Gastrocnemius medialis (tissue), 4 donors: ENCODE data around the gene CA4. TPM values are rescaled to one million over a fixed set of nuclear protein-coding genes. Genes with fewer than 3 reads are reported as not detected.

Experiments used
- ATAC-seq, 2 donors: fragments of 150-250 bp; one replicate each; pipeline ENCODE4 v1.9.1; 2016
- DNase-seq, 2 donors: peaks; one replicate each; pipeline ENCODE4 v3.0.0-alpha.2; 2019
- H3K27ac ChIP-seq, 4 donors: fragments of 200-600 bp; sonication (generic); 1 replicate in 1 of 4; 2 replicates in 3 of 4; pipeline ENCODE4 v1.5.1; 2016 to 2018; ENCODE audit warnings: mild to moderate bottlenecking in 2 of 4, moderate library complexity in 1 of 4
- H3K27me3 ChIP-seq, 3 donors: fragments of 200-600 bp; sonication (generic) in 2 of 3; 1 replicate in 1 of 3; 2 replicates in 2 of 3; pipeline versions ENCODE4 v1.5.1 to v1.6.0; 2016 to 2019; ENCODE audit warnings: mild to moderate bottlenecking in 1 of 3, moderate library complexity in 1 of 3
- H3K36me3 ChIP-seq, 2 donors: fragments of 200-600 bp; sonication (generic) in 1 of 2; one replicate each; pipeline ENCODE4 v1.5.1; 2017 to 2018
- H3K4me1 ChIP-seq, 2 donors: fragments of 200-600 bp; sonication (generic) in 1 of 2; one replicate each; pipeline ENCODE4 v1.5.1; 2016 to 2017; ENCODE audit warnings: mild to moderate bottlenecking in 2 of 2
- H3K4me3 ChIP-seq, 4 donors: fragments of 200-600 bp; sonication (generic) in 3 of 4; 1 replicate in 1 of 4; 2 replicates in 3 of 4; pipeline ENCODE4 v1.5.1; 2016 to 2019; ENCODE audit warnings: mild to moderate bottlenecking in 2 of 4
- H3K9me3 ChIP-seq, 3 donors: fragments of 200-600 bp; sonication (generic) in 2 of 3; 1 replicate in 1 of 3; 2 replicates in 2 of 3; pipeline ENCODE4 v1.5.1; 2016 to 2019
- CTCF ChIP-seq, 5 experiments: fragments of 450-650 bp in 3 of 5; fragments of 200-600 bp in 2 of 5; sonication (generic) in 2 of 5; IDR thresholded peaks in 4 of 5; conservative IDR thresholded peaks in 1 of 5; 1 replicate in 4 of 5; 2 replicates in 1 of 5; pipeline ENCODE4 v1.5.1; 2016 to 2019; ENCODE audit warnings: antibody characterized with exemption in 5 of 5, mild to moderate bottlenecking in 3 of 5, moderate library complexity in 3 of 5
- POLR2A ChIP-seq, 2 donors: fragments of 450-650 bp; IDR thresholded peaks; one replicate each; pipeline ENCODE4 v1.6.1; 2017; ENCODE audit warnings: antibody characterized with exemption in 2 of 2, mild to moderate bottlenecking in 2 of 2, moderate library complexity in 2 of 2
- in situ Hi-C, 4 donors: fragments of 200-750 bp; cut with MboI; loops; one replicate each; pipeline versions ENCODE4 v1.15.0 to v1.8.0; 2017; ENCODE audit warnings: low sequenced_read_pairs in 4 of 4
- intact Hi-C: fragments of 100-400 bp; cut with DNase I; formaldehyde crosslinking; loops from one replicate; pipeline ENCODE4 v1.15.1; 2023; ENCODE audit warnings: low total_unique reads
- total RNA-seq, 4 donors: library from RNA; depleted of rRNA; stranded (reverse); fragments of >200 nt; gene quantifications; one replicate each; pipeline versions ENCODE4 v1.1.0 to v1.2.3, GENCODE V29; 2016

CA4 gene
- total RNA-seq, 4 donors from 2014 or later, result 6.1 to 9.2 (median 7.2) TPM

GRCh38 chr17:60145006-60145935 is 4.5 kb upstream of the CA4 start:
- no peak for TF ChIP-seq POLR2A (IDR thresholded peaks at IDR 0.05)
- TF ChIP-seq CTCF (IDR thresholded peaks at IDR 0.05 in 4 of 5, conservative IDR thresholded peaks at IDR 0.05 in 1 of 5), result no peak
- intact Hi-C loops (no loop called here), in situ Hi-C loops (loop anchor here in 3 of 4 donors (25.0 kb wide), 1 partner anchor 292 kb away; no protein-coding TSS in a partner anchor)
- Histone ChIP-seq H3K36me3 (no peaks in the 10 kb centered on the region), H3K9me3 (no peaks in the 10 kb centered on the region), H3K27ac (no peak overlapping the region), H3K4me1 (peaks cover 13 to 15% of the 10 kb centered on the region in 2 donors), H3K4me3 (no peak overlapping the region), H3K27me3 (peaks cover 43 to 61% (median 56%) of the 10 kb centered on the region in 3 donors)
- ATAC-seq, result no peak
- DNase-seq, result no peak

- peaks cover 13 to 18% of the 10 kb centered on the region in 2 donors for H3K4me1 ChIP-seq
- ATAC-seq (no peak), DNase-seq (no peak)
- no peak overlapping the region for H3K4me3 ChIP-seq
- in situ Hi-C loops (loop anchor here in 3 of 4 donors (25.0 kb wide), 1 partner anchor 291 kb away; no protein-coding TSS in a partner anchor), intact Hi-C loops (no loop called here)
- no peak overlapping the region for H3K27ac ChIP-seq
- H3K27me3 ChIP-seq, result peaks cover 39 to 61% (median 56%) of the 10 kb centered on the region in 3 donors
- TF ChIP-seq POLR2A (IDR thresholded peaks at IDR 0.05) (no peak), CTCF (IDR thresholded peaks at IDR 0.05 in 4 of 5, conservative IDR thresholded peaks at IDR 0.05 in 1 of 5) (no peak)
- no peaks in the 10 kb centered on the region for H3K9me3 ChIP-seq
- H3K36me3 ChIP-seq, result no peaks in the 10 kb centered on the region
Measured at GRCh38 chr17:60146206-60146605, 3.6 kb upstream of the CA4 start.

- H3K27me3 ChIP-seq, result peaks cover 43 to 65% (median 63%) of the 10 kb centered on the region in 3 donors
Measured at GRCh38 chr17:60147553-60148223, 2.1 kb upstream of the CA4 start.

GRCh38 chr17:60148373-60148772 is 1.4 kb upstream of the CA4 start:
- intact Hi-C loops, result no loop called here
- TF ChIP-seq CTCF (IDR thresholded peaks at IDR 0.05 in 4 of 5, conservative IDR thresholded peaks at IDR 0.05 in 1 of 5) (no peak), POLR2A (IDR thresholded peaks at IDR 0.05) (no peak)
- Histone ChIP-seq H3K36me3 (no peaks in the 10 kb centered on the region), H3K4me1 (peaks cover 3 to 6% of the 10 kb centered on the region in 2 donors), H3K27me3 (peaks cover 43 to 72% (median 63%) of the 10 kb centered on the region in 3 donors), H3K9me3 (no peaks in the 10 kb centered on the region), H3K27ac (no peak overlapping the region), H3K4me3 (no peak overlapping the region)
- DNase-seq (no peak), ATAC-seq (no peak)
- in situ Hi-C loops, result loop anchor here in 3 of 4 donors (25.0 kb wide), 1 partner anchor 289 kb away; no protein-coding TSS in a partner anchor

More at GRCh38 chr17:60147553-60148223, 2.1 kb upstream of the CA4 start:
- peaks cover 8 to 12% of the 10 kb centered on the region in 2 donors for H3K4me1 ChIP-seq
- intact Hi-C loops, result no loop called here
- DNase-seq (no peak), ATAC-seq (no peak)
- TF ChIP-seq CTCF (IDR thresholded peaks at IDR 0.05 in 4 of 5, conservative IDR thresholded peaks at IDR 0.05 in 1 of 5) (no peak), POLR2A (IDR thresholded peaks at IDR 0.05) (no peak)
- no peak overlapping the region for H3K4me3 ChIP-seq
- H3K27ac ChIP-seq, result no peak overlapping the region
- H3K9me3 ChIP-seq, result no peaks in the 10 kb centered on the region
- no peaks in the 10 kb centered on the region for H3K36me3 ChIP-seq
- in situ Hi-C loops, result loop anchor here in 3 of 4 donors (25.0 kb wide), 1 partner anchor 290 kb away; no protein-coding TSS in a partner anchor
